GM18951 (cell line): ENCODE data around the gene BCAN.

ENCODE experiments used
- POLR2A ChIP-seq: IDR thresholded peaks from 4 replicates; pipeline ENCODE4 v1.6.1; 2011; ENCODE audit warnings: mild to moderate bottlenecking; ENCODE audit not compliant: insufficient read length, insufficient read depth; ENCODE audit errors: extremely low read depth
- in situ Hi-C: fragments of 300-500 bp; cut with MboI; formaldehyde crosslinking; loops from one replicate; pipeline ENCODE4 v1.12.0; 2022; ENCODE audit warnings: low sequenced_read_pairs, mixed read lengths, inconsistent platforms; ENCODE audit not compliant: unreplicated experiment

BCAN gene

GRCh38 chr1:156641761-156642264 is at the start of gene BCAN:
Gene BCAN, plus strand, starts transcription at chr1:156642117. Its CDS starts 3,938 bp downstream, at chr1:156646055.
- in situ Hi-C loops = no loop called here
- TF ChIP-seq POLR2A = no peak

GRCh38 chr1:156592158-156592909 is 49.6 kb upstream of the BCAN start:
- no peak for TF ChIP-seq POLR2A

GRCh38 chr1:156592910-156593660 is 48.8 kb upstream of the BCAN start:
- in situ Hi-C loops = no loop called here
- TF ChIP-seq POLR2A = no peak

More at GRCh38 chr1:156592158-156592909, 49.6 kb upstream of the BCAN start:
- in situ Hi-C loops = no loop called here

- in situ Hi-C loops = no loop called here
- no peak for TF ChIP-seq POLR2A
Measured at GRCh38 chr1:156593661-156593989, 48.3 kb upstream of the BCAN start.

GRCh38 chr1:156594190-156594589 is 47.7 kb upstream of the BCAN start:
- no peak for TF ChIP-seq POLR2A
- in situ Hi-C loops = no loop called here

GRCh38 chr1:156595016-156595415 is 46.9 kb upstream of the BCAN start:
- in situ Hi-C loops = no loop called here
- no peak for TF ChIP-seq POLR2A

GRCh38 chr1:156596426-156596825 is 45.5 kb upstream of the BCAN start:
- in situ Hi-C loops = no loop called here
- no peak for TF ChIP-seq POLR2A

GRCh38 chr1:156598125-156598524 is 43.8 kb upstream of the BCAN start:
- in situ Hi-C loops = no loop called here
- TF ChIP-seq POLR2A = no peak

GRCh38 chr1:156598731-156599432 is 43.0 kb upstream of the BCAN start:
- in situ Hi-C loops = no loop called here
- TF ChIP-seq POLR2A = no peak

- no peak for TF ChIP-seq POLR2A
- in situ Hi-C loops = no loop called here
Measured at GRCh38 chr1:156599811-156600210, 42.1 kb upstream of the BCAN start.

- TF ChIP-seq POLR2A = no peak
- in situ Hi-C loops = no loop called here
Measured at GRCh38 chr1:156600733-156601121, 41.2 kb upstream of the BCAN start.

- in situ Hi-C loops = no loop called here
Measured at GRCh38 chr1:156601122-156601830, 40.6 kb upstream of the BCAN start, which contains the start of gene GPATCH4. Gene GPATCH4, minus strand, starts transcription at chr1:156601479.

GRCh38 chr1:156601892-156602291 is 40.0 kb upstream of the BCAN start:
- TF ChIP-seq POLR2A = no peak
- in situ Hi-C loops = no loop called here

More at GRCh38 chr1:156601122-156601830, 40.6 kb upstream of the BCAN start, which contains the start of gene GPATCH4:
- peak; percentile 76 for TF ChIP-seq POLR2A
